IPS DF 4.7 (cell line): Measurements from ENCODE around the gene GRIN2B.

ENCODE experiments used
- DNase-seq: peaks from one replicate; pipeline ENCODE4 v3.0.0-alpha.2; 2013; ENCODE audit warnings: low spot score; ENCODE audit errors: extremely low read depth

Gene GRIN2B

DNA sequence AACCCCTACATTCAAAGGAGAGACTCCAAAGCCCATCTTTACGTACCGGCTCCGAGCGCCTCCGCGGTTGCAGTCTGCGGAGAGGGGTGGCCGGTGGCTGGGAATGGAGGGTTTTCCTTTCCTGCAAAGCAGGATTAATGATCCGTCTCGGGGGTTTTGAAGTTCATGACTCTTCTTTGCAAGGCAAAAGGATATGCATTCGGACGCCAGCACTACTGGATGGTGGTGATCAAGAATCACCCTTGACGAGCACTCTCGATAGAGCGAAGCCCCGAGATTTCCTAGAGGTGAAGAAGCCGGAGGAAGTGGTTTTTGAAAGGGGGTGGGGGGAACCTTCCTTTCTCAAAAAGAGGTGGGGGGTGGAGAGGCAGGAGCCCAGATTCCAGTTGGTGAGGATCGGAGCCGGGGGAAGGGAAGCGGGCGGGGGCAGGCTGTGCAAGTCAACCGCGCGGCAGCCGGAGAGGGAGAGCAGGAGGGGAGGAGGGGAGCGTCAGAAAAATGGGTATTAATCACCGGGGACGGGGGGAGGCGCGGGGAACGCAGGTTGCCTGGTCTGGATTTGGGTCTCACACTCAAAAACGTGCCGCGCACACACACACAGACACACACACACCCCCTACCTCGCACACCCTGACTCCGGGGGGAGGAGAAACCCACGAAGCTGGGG lies at the start of gene GRIN2B:
Gene GRIN2B, minus strand, starts transcription at position 307 of the 667 bp plus-strand sequence. CDS start 115,394 bp downstream, outside the sequence.
- DNase-seq = no peak

DNA sequence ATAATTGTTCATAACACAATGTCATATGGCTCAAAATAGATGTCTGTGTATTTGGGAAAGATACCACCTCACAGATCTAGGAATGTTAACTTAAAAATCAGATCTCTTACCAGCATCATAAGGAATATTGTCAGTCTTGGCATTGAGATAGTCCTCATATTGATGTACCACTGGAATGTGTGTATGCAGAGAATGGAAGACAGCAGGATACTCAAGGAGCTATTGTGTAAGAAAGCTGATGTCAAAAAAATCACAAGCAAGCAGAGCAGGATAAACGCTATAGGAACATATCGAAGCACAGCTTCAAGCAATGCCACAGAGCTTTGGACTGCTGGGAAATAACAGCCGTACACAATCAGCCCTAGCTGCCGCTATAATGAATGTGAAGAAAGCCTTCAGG lies 45.1 kb upstream of the GRIN2B start:
- DNase-seq = no peak

- DNase-seq = no peak
Observed at GRCh38 chr12:14024591-14024990, 43.2 kb upstream of the GRIN2B start.

DNA sequence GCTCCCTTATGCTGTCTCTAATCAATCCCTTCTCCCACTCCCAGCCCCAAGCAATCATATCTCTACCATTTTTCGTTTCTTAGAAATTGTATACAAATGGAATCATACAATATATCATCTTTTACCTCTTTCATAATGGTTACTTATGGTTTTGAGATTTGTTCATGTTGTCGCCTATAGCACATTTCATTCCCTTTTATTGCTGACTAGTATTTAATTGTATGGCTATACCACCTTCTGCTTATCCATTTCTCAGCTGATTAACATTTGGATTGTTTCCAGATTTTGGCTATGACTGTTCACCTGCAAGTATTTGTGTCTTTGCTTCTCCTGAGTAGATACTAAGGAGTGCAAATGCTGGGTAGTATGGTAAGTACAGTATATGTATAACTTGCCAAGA lies 36.7 kb upstream of the GRIN2B start:
- no peak for DNase-seq

- DNase-seq = no peak
Observed at GRCh38 chr12:14010989-14011388, 29.6 kb upstream of the GRIN2B start.

DNA sequence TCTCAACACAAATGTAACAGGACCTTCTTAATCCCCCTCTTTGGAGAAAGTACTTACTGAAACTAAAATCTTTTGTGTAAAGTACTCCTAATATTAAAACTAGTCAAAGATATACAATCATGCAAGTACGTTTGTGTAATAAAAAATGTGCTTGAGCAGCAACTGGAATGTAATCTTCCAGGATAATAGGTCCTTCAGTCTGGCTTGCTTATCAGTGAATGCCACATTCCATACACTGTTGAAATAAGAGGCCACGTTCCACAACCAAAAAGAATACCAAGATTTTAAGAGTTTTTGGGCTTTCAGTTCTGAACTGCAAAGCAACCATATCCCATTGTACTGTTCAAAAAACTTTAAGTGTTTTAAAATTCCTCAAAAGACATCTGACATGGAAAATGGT lies 26.2 kb upstream of the GRIN2B start:
- no peak for DNase-seq

DNA sequence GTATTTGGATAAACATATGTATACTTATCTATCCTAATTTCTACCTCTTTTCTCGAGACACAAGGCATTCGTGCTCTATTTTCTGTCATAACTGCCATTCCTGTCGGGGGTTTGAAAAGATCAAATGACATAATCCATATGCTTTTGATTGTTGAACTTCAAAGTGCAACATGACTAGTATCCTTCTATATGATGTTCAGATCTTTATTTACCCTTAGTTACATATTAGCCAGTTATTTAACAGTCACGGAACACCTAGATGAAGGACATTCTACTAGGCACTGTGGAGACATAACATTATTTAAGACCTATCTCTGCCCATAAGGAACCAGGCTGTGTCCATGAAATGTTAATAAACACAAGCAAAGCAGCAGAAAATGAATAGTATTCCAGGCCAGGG lies 11.2 kb upstream of the GRIN2B start:
- no peak for DNase-seq

- DNase-seq = no peak
Observed at GRCh38 chr12:13992106-13992505, 10.7 kb upstream of the GRIN2B start.

GRCh38 chr12:13986031-13986430 lies 4.6 kb upstream of the GRIN2B start:
- no peak for DNase-seq

- no peak for DNase-seq
Observed at GRCh38 chr12:13981990-13982389, 588 bp upstream of the GRIN2B start.

- DNase-seq = no peak
Observed at GRCh38 chr12:13980538-13981295, 685 bp downstream of the GRIN2B start.

- no peak for DNase-seq
Observed at GRCh38 chr12:13979772-13980378, 1.5 kb downstream of the GRIN2B start.

- DNase-seq = no peak
Observed at GRCh38 chr12:13978876-13979275, 2.5 kb downstream of the GRIN2B start.

- DNase-seq = no peak
Observed at GRCh38 chr12:13976880-13977279, 4.5 kb downstream of the GRIN2B start.

DNA sequence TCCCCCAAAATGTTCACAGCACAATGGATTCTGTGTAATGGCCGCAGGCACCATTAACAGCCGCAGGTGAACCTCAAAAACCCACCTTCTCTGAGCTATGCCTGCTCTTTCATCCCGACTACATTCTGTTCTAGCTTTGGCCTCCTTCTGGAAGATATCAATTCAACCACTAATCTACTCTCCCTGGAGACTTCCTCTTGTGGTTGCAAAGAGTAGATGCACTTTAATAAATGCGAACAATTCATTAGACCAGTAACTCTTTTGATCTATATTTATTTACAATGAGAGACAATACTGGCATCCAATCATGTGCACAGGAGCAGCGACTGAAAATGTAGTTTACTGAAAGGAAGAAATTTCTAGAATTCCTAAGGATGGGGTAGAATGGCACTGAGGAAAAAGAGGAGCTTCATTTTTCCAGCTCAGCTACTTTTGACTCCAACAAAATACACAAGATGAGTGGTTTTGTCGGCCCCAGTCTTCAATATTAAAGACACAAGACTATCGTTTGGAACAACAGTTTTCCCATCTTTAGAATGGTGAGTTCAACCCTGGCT lies 5.3 kb downstream of the GRIN2B start:
- no peak for DNase-seq

- DNase-seq = no peak
Observed at GRCh38 chr12:13973996-13974395, 7.4 kb downstream of the GRIN2B start.

DNA sequence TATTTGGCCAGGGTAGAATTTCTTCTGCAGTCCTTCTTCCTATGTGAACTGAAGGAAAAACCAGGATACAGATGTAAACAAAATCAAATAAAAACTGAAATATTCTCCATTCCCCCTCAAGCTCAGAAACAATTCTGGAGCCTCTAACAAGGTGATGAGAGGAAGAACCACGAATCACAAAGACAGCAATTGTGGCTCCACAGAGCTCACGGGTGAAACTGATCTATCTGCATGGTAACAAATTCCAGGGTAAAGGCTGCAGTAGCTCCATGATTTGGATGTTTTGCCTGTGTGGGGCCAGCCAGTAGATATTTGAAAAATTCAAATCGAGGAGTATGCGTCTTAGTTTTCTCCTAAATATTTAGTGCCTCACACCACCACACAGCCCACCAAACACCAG lies 10.6 kb downstream of the GRIN2B start:
- DNase-seq = no peak

GRCh38 chr12:13968281-13968680 lies 13.1 kb downstream of the GRIN2B start:
- no peak for DNase-seq

- no peak for DNase-seq
Observed at GRCh38 chr12:13964666-13965065, 16.7 kb downstream of the GRIN2B start.

DNA sequence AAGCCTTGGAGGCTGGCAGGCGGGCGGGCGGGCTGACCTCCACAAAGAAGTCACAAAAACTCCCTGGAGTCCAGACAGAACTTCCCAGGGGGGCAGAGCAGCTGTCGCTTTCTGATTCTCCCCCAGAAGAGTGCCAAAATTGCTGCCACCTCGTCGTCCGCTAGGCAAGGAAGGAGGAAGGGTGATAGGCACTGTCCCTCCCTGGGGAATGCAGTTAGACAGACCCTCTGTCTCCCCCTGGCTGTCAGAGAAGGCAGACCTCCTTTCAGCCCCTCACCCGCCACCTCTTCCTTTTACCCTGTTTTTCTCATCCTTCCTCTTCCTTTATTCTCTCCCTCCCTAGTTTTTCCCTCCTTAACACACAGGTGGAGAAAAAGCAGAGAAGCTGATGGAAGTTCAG lies 18.7 kb downstream of the GRIN2B start:
- DNase-seq = no peak

DNA sequence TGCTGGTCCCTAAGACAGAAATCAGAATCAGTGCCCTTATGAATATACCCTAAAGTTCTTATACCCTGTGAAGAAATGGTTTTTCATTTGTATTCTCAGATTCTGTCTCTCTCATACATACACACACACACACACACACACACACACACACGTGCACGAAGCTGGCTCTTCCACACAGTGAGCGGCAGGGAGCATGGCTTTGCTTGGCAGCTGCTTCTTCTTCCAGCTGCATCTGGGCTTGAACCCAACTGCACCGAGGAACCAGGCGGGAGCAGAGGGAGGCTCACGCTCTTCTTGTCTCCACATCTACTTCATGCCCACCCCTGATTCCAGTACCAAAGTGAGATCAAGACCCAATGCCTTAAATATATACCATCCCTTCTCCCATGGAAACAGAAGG lies 19.4 kb downstream of the GRIN2B start:
- no peak for DNase-seq

DNA sequence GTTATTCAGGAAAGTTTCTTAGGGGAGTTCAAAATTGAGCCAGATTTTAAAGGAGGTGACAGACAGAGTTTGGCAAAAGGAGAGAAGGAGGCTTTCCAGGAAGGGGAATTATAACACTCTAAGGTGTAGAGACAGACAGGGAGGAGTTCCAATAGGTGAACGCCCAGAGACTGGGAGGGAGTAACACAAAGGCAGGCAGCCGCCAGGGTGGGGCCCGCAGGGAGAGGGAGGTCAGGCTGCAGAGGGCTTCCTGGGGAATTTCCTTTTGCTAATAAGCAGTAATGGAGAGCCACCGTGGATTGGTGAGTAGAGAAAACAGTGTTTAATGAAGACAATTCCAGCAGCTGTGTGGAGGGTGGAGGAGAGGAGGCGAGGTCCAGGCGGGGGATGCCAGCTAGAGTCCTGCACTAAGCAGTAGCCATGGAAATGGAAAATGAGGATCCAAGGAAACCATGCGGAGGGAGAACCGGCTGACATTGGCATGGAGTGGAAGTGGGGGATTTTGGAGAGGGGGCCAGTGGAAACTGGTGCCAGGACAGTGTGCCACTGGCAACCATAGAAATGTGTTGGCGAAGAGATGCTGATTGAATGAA lies 22.2 kb downstream of the GRIN2B start:
- DNase-seq = no peak
